ENCODE measurements around the gene RTL10. TPM values are rescaled to one million over a fixed set of nuclear protein-coding genes. Genes with fewer than 3 reads are reported as not detected.
A peak's percentile ranks its signal among the peaks of the same experiment; 100 is the strongest.

Gene RTL10
- total RNA-seq, 2 experiments from 2014 or later, result 18.4 to 18.9 TPM

DNA sequence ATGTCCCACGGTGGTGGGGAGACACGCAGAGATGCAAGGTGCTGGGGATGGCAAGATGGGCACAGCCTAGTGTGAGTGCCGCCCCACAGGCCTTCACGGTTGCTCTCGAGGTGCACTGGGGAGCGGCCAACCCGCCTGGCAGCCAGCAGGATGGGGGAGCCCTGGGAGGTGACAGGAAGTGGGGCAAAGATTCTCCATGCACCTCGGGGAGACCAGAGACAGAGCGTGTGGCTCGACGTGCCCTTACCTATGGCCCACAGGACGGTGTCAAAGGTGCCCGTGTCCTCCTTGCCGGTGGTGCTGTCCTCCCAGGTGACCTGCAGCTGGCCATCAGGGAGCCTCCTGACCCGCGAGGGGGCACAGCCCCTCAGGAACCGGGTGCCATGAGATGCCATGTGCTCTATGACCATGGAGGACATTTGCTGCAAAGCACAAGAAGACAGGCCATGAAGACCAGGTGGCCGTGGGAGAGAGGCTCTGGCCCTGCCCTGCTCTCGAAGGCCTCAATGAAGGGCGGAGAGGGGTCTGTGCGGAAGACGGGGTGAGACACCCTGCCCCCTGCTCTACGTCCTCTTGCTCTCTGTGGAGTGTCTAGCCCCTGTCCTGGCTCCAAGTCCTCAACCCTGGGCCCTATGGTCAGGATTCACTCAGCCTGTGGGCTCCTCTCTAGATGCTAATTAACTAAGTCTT lies 40.6 kb upstream of the RTL10 start:
- no peak overlapping the region for H3K4me3 Mint-ChIP-seq
- H3K27ac Mint-ChIP-seq, result no peak overlapping the region
- H3K4me1 Mint-ChIP-seq, result peaks cover 30% of the 10 kb centered on the region
- POLR2A ChIA-PET, result no interaction called here
- H3K27me3 Mint-ChIP-seq, result no peaks in the 10 kb centered on the region
- H3K36me3 Mint-ChIP-seq, result no peaks in the 10 kb centered on the region
- no peaks in the 10 kb centered on the region for H3K9me3 Mint-ChIP-seq
- ATAC-seq (ENCODE audit: low read depth), result no peak
- no peak for DNase-seq

DNA sequence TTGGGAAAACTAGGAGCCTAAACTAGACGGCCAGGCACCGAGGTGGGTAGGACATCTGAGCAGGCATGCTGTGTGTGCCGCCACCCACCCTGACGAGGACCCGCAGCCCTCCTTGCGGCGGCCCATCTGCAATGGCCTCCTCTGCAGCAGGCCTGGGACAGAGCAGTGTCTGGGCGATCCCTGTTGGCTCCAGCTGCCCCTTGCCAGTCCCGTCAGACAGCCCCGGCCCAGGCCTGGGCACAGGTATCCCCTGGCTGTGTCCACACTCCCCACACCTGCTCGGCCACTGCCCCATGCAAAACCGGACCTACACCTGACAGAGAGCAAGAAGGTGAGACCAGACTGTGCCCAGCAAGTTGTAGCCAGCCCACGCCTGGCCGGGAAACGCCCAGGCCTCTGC lies 38.7 kb upstream of the RTL10 start:
- H3K4me3 Mint-ChIP-seq, result no peak overlapping the region
- H3K27me3 Mint-ChIP-seq, result no peaks in the 10 kb centered on the region
- DNase-seq (no peak), ATAC-seq (ENCODE audit: low read depth) (no peak)
- H3K4me1 Mint-ChIP-seq, result peaks cover 33% of the 10 kb centered on the region
- no peak overlapping the region for H3K27ac Mint-ChIP-seq
- POLR2A ChIA-PET, result no interaction called here
- H3K9me3 Mint-ChIP-seq, result no peaks in the 10 kb centered on the region
- no peaks in the 10 kb centered on the region for H3K36me3 Mint-ChIP-seq

- Mint-ChIP-seq H3K36me3 (no peaks in the 10 kb centered on the region), H3K27ac (peak overlapping the region; percentile 92), H3K4me3 (no peak overlapping the region), H3K4me1 (peaks cover 33% of the 10 kb centered on the region), H3K9me3 (no peaks in the 10 kb centered on the region), H3K27me3 (no peaks in the 10 kb centered on the region)
- POLR2A ChIA-PET, result interaction anchor here (0.9 to 3.0 kb wide), 2 partner anchors 38 to 50 kb away, joined by 3 to 30 read pairs; partner anchors contain the start of genes GNB1L and RTL10
- no peak for ATAC-seq (ENCODE audit: low read depth)
- no peak for DNase-seq
Observed at GRCh38 chr22:19892925-19893324, 38.3 kb upstream of the RTL10 start.

GRCh38 chr22:19892257-19892879 lies 37.7 kb upstream of the RTL10 start:
- Mint-ChIP-seq H3K4me3 (peak overlapping the region; percentile 82), H3K27ac (peak overlapping the region; percentile 92), H3K4me1 (peaks cover 32% of the 10 kb centered on the region), H3K36me3 (no peaks in the 10 kb centered on the region), H3K9me3 (no peaks in the 10 kb centered on the region), H3K27me3 (no peaks in the 10 kb centered on the region)
- POLR2A ChIA-PET, result interaction anchor here (0.9 to 3.0 kb wide), 7 partner anchors 8 to 162 kb away, joined by 3 to 30 read pairs (median 6); partner anchors contain the start of genes GNB1L and RTL10
- ATAC-seq (ENCODE audit: low read depth) (peak; percentile 39), DNase-seq (peak; percentile 66)

DNA sequence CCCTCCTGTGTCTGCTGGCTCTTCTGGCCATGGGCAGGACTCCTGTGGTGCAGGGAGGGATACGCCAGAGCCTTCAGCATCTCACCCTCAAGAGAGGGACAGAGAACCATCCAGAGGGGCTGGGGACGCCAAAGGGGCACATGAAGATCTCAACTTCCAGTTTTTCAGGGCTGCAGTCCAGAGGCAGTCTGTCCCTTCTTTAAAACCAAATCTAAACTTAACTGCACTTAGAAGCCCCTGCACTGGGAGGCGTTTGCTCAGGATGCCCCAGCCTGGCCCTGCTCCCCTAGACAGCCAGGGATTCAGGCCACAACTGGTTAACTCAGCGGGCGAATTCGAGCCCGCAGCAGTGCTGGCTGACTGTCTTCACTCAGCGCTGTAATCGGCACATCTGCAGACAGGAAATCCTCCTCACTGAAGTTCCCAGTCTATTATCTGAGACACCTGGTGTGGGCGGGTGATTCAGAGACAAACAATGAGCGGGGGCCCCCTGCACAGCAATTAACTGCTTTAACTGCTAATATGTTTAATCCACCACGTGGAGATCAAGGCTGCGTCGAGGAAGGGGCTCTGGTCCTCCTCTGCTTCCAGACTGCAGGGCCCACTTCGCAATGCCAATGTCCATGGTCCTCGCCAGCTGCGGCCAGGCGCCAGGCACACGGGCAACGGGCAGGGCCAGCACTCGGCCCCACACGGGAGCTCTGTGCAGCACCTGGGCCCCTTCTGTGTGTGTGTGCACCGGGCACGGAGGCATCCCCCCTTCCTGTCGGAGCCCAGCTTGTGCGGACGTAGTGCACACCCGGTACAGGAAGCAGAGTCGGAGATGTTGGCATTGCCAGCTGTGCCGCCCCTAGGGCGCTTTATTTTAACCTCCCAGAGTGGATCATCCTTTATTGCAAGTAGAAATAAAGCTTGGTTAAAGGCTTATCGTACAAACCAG lies 36.9 kb upstream of the RTL10 start:
- H3K36me3 Mint-ChIP-seq, result no peaks in the 10 kb centered on the region
- H3K9me3 Mint-ChIP-seq, result no peaks in the 10 kb centered on the region
- H3K4me3 Mint-ChIP-seq, result peak overlapping the region; percentile 82
- ATAC-seq (ENCODE audit: low read depth), result peak; percentile 85
- no peaks in the 10 kb centered on the region for H3K27me3 Mint-ChIP-seq
- peak overlapping the region; percentile 92 for H3K27ac Mint-ChIP-seq
- POLR2A ChIA-PET, result interaction anchor here (0.7 to 3.0 kb wide), 9 partner anchors 9 to 161 kb away, joined by 3 to 30 read pairs (median 5); partner anchors contain the start of genes GNB1L and RTL10
- peaks cover 39% of the 10 kb centered on the region for H3K4me1 Mint-ChIP-seq
- DNase-seq, result peak; percentile 67

DNA sequence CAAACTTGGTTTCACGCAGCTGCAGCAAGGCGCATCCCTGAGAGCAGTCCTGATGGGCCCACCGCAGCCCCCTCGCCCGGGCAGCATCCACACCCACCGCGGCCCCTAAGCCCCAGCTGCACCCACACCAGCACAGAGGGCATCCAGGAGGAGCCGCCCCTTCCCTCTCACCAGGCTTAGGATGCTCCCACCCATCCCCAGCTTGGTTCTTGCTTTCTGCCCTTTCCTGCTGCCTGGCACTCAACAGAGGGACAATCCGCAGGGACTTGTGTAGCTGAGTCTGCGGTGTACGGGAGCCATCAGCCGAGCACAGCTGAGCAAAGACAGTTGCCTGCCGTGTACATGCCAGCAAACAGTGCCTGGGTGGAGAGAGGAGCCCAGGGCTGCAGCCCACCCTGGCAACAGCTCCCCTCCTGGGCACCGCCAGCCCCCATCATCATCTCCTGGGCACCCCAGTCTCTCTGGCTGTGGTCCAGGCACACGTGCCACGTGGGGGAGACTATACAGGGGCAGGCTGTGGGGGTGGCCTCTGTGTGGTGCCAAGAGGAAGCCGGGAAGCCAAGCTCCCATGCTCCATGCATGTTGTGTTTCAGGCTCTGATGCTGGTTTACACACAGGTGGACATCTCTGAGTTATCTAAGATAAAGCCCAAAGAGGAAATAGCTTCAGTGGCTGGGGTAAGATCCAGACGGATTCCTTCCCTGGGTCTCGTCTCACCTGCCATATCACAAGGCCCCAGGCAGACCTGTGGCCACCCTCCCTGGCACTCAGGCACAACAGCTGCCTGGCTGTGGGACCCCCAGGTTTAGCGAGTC lies 36.0 kb upstream of the RTL10 start:
- Mint-ChIP-seq H3K4me1 (peaks cover 40% of the 10 kb centered on the region), H3K27ac (peak overlapping the region; percentile 92), H3K9me3 (no peaks in the 10 kb centered on the region), H3K36me3 (peaks cover 1% of the 10 kb centered on the region), H3K4me3 (peak overlapping the region; percentile 82), H3K27me3 (no peaks in the 10 kb centered on the region)
- no peak for ATAC-seq (ENCODE audit: low read depth)
- DNase-seq, result no peak
- POLR2A ChIA-PET, result interaction anchor here (0.5 to 3.0 kb wide), 6 partner anchors 36 to 160 kb away, joined by 3 to 30 read pairs (median 4); partner anchors contain the start of genes COMT, GNB1L, RTL10 and TXNRD2

DNA sequence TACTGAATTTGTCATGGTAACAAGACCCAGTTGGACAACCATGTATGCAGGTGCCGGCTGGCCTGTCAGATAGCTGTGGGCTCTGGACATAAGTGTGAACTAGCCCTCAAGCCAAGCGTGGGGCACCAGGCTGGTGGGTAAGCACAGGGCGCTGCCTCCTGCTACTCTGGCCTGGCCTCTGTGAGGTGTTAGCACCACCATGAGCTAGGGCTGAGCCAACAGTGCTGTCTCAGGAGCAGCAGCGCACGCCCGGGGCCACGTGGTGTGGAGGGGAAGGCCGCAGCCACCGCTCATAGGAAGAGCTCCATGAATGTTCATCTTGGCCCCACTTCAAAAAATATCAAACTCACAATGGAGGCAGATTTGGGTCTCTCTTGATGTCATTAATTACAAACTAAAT lies 35.3 kb upstream of the RTL10 start:
- POLR2A ChIA-PET, result interaction anchor here (1.2 to 3.0 kb wide), 3 partner anchors 35 to 159 kb away, joined by 4 to 30 read pairs (median 6); partner anchors contain the start of genes COMT, GNB1L, RTL10 and TXNRD2
- Mint-ChIP-seq H3K27me3 (no peaks in the 10 kb centered on the region), H3K4me1 (peaks cover 40% of the 10 kb centered on the region), H3K36me3 (peaks cover 2% of the 10 kb centered on the region), H3K27ac (peak overlapping the region; percentile 54), H3K4me3 (no peak overlapping the region), H3K9me3 (no peaks in the 10 kb centered on the region)
- ATAC-seq (ENCODE audit: low read depth) (no peak), DNase-seq (no peak)

DNA sequence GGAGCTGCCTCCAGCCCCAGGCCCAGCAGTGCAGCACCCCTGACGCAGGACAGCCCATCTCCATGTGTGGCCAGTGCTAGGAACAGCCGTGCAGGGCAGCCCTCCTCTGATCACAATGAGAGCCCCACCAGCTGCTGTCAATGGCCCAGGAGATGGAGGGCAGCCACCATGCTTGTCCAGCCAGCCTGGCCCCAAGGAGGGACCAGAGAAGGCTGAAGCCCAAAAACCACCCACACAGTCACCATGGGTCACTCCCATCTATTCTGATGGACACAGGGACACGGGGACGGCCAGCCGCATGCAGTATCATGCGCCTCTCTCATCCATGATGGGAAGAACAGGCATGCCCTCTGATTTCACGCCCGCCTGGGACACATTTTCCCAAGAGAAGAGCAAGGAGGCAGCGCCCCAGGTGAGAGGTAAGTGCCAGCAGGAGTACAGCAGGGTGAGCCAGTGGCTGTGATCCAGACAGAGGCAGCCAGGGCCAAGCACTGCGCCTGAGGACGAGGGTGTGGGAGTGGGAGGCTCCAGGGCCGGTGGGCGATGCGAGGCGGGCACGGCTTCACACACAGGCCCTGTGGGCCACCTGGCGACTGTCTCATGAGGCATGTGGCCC lies 33.6 kb upstream of the RTL10 start:
- no peak overlapping the region for H3K4me3 Mint-ChIP-seq
- H3K27me3 Mint-ChIP-seq, result no peaks in the 10 kb centered on the region
- POLR2A ChIA-PET, result interaction anchor here (1.1 kb wide), 1 partner anchor 97 kb away, joined by 4 read pairs; no protein-coding TSS in a partner anchor
- ATAC-seq (ENCODE audit: low read depth) (no peak), DNase-seq (no peak)
- H3K4me1 Mint-ChIP-seq, result peaks cover 40% of the 10 kb centered on the region
- H3K36me3 Mint-ChIP-seq, result peaks cover 2% of the 10 kb centered on the region
- H3K9me3 Mint-ChIP-seq, result no peaks in the 10 kb centered on the region
- no peak overlapping the region for H3K27ac Mint-ChIP-seq

- H3K36me3 Mint-ChIP-seq, result peaks cover 2% of the 10 kb centered on the region
- peak overlapping the region; percentile 84 for H3K27ac Mint-ChIP-seq
- H3K9me3 Mint-ChIP-seq, result no peaks in the 10 kb centered on the region
- ATAC-seq (ENCODE audit: low read depth), result no peak
- DNase-seq, result no peak
- H3K4me3 Mint-ChIP-seq, result peak overlapping the region; percentile 0
- no peaks in the 10 kb centered on the region for H3K27me3 Mint-ChIP-seq
- peaks cover 35% of the 10 kb centered on the region for H3K4me1 Mint-ChIP-seq
- POLR2A ChIA-PET, result interaction anchor here (0.6 to 3.4 kb wide), 5 partner anchors 9 to 122 kb away, joined by 3 to 17 read pairs (median 3); no protein-coding TSS in a partner anchor
Observed at GRCh38 chr22:19887256-19887985, 32.7 kb upstream of the RTL10 start.

- peak overlapping the region; percentile 84 for H3K27ac Mint-ChIP-seq
- ATAC-seq (ENCODE audit: low read depth) (peak; percentile 41), DNase-seq (no peak)
- peaks cover 2% of the 10 kb centered on the region for H3K36me3 Mint-ChIP-seq
- H3K27me3 Mint-ChIP-seq, result no peaks in the 10 kb centered on the region
- POLR2A ChIA-PET, result interaction anchor here (0.8 to 3.4 kb wide), 4 partner anchors 9 to 121 kb away, joined by 3 to 17 read pairs (median 4); no protein-coding TSS in a partner anchor
- peak overlapping the region; percentile 0 for H3K4me3 Mint-ChIP-seq
- peaks cover 28% of the 10 kb centered on the region for H3K4me1 Mint-ChIP-seq
- H3K9me3 Mint-ChIP-seq, result no peaks in the 10 kb centered on the region
Observed at GRCh38 chr22:19886605-19887255, 32.1 kb upstream of the RTL10 start.
